NOMO-1 treated with DMSO at 0.1 percent for 48 hours (cell line): ENCODE measurements around the gene LTBP1.

Experiments
- DNase-seq: peaks from one replicate; lab custom pipeline; 2025; ENCODE audit not compliant: unreplicated experiment; lab: John Stamatoyannopoulos, UW

Gene LTBP1

DNA sequence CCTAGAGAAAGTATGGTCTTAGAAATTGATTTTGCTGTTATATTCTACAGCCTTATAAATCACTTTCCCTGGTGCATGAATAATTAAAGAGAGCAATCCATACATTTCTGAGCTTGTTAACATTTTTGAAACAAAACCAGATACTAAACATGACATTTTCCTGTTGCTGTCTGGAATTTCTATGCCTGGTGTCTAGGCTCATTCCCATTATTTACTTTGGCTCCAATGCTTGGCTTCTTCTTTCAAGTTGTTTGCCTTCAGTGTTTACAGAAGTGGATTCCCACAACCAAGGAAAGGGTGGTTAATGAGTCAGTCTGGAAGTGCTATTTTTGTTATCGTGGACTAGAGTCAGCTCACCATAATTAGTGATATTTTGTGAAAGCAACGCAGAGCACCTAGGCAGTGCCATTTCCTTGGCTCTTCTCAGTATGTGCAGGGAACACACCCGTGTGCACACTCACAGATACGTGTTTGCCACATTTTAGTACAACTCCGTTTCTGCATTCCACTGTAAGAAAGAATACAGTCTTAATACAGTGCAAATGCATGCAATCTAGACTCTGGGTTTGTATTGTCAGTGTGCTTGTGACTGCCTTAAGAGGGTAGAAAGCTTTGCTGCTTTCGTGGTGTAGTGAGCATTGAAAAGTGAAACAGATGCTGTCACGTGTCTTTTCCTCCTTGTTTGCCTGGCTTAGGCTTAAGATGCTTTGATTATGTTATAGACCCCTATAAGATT, 344.7 kb downstream of the LTBP1 start:
- DNase-seq: no peak

DNA sequence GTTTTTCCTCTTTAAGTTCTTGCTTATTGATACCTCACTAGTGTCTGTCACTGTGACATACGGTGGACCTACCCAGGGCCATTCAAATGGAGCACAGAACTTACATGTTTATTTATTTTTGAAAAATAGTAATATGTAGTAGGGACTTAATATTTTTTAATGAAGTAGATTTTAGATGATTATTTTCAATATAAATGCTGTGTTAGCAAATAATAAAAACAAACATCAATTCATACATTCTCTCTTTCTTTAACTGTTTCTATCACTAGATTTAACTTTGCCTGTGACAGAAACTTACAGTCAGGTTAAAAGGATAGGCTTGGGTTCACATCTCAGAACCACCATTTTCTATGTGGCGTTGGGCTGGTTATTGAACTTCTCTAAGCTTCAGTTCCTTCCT, 345.3 kb downstream of the LTBP1 start:
- DNase-seq: no peak

GRCh38 chr2:33292981-33293595, 346.3 kb downstream of the LTBP1 start:
- no peak for DNase-seq

DNA sequence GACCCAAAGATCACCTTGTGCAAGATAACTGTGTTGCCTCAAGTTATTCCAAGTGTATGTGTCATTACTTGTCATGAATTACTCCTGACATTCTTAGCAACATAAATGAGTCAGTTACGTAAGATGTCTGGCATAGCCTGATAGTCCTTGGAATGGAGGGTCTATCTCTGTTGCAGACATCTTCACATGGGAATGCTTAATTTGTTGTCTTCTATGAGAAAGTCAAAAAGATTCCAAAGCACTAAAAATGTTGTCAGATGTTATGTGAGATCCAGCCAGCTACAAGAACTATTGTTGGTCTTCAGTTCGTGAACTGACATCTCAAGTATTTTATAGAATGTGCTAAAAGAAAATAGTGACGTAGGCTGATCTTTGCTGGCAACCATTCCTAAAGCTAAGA, 351.5 kb downstream of the LTBP1 start:
- no peak for DNase-seq

DNA sequence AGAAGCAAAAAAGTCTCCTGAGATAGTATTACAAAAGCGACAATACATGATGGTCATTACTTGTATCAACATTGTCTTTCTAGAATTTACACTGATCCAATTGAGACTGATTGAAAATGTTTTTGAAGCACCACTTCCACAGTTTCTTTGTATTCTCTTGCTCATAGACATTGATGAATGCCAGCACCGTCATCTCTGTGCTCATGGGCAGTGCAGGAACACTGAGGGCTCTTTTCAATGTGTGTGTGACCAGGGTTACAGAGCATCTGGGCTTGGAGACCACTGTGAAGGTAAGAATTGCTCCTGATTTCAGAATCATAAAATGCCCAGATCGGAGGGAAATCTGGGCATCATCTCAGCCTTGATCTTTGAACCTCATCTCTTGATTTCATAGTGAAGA, 354.6 kb downstream of the LTBP1 start:
- DNase-seq: no peak

GRCh38 chr2:33302348-33302747, 355.6 kb downstream of the LTBP1 start:
- no peak for DNase-seq

DNA sequence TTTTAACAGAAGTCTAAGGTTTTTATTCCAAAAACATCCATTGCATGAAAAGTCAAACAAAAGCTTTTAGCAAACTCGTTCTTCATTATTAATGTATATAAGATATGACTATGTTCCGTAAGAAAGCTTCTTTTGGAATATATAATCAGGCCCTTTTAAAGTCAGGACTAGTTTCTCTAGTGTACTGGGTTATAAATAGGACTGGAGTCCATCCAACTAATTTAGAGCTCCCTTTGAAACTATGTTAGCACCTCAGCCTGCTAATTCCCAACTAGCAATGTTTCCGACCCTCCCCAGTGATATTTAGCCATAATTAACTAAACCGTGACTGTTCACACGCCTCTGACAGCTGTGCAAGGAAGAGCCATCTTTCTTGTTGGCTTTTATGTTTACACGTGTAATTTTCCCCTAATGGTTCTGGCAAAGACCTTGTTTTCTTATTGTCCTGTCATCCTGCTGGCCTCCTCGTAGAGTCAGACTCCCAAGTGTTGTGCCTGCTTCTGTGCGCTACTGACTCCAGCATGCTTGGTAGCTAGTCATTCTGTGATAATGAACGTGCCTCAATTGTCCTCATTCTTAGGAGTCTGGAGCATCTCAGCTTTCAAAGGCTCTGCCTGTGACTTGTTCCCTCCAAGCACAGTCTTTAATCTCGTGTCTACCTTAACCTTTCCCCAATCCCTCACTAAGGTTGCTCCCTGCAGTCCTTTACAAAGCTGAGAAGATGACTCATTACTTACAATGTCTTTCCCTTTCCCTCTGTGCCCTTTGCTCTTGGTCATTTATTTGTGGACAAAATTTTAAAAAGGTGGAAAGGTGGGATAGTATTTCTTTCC, 357.5 kb downstream of the LTBP1 start:
- no peak for DNase-seq

- DNase-seq: no peak
Measured at GRCh38 chr2:33307659-33308270, 361.0 kb downstream of the LTBP1 start.

DNA sequence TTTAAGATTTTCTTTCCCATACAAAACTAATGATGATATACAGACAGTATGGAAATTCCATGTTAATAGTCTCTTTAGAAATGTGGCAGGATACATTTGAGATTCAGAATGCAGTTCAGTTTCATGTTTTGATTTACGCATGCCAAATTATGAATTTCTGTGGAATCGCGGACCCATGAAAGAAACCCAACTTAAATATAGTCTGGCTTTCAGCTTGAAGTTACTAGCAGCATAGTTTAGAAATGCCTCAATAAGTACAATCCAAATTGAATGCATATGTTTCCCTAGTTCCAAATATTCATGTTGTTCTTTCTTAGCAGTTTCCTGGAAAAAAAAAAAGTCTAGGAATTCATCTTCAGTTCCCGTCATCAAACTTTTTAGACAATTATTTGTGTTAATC, 365.6 kb downstream of the LTBP1 start:
- no peak for DNase-seq

DNA sequence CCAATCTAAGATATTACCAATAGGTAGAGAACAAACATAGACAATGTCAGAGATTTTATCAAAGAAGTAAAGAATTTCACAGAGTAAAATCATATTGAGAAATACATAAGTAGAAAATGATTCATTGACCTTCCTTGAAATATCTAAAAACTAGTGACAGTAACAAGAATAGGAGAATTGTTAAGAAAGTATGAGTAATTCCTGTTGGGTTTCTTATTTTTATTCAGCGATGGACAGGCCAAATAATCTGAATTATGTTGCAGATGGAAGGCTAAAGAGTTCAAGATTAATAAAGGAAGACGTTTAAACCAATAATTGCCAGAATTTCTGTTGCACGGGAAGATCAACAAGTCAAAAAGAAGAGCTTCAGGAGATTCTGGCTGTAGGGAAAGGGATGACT, 366.3 kb downstream of the LTBP1 start:
- DNase-seq: no peak

- no peak for DNase-seq
Measured at GRCh38 chr2:33314541-33314940, 367.8 kb downstream of the LTBP1 start.

GRCh38 chr2:33316328-33316727, 369.6 kb downstream of the LTBP1 start:
- DNase-seq: no peak

DNA sequence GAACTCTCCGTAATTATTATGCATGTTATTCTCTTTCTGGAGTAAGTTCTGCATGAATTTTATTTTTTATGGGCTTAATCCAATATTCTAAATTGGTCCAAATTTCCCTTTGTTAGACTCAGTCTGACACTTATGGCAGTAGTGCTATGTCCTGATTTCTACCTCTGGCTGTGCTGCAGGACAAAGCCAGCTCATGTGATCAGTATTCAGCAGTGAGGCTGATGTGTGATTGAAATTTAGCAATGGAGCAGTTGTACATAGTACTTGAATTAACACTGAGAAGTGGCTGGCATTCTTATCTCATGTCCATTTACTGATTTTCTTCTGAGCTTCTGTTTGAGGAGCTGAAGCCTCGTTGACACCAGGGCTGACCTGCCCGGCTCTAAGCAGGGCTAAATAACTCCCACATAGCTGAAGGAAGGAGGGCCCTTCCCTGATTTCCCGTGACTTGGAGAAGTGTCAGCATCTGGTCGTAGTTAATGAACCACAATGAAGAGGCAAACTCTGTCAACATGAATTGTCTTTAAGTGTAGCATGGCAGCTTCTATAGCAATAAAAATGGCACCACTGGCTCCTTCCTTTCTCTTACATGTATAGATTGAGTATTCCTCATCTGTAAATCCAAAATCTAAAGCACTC, 370.7 kb downstream of the LTBP1 start:
- no peak for DNase-seq

DNA sequence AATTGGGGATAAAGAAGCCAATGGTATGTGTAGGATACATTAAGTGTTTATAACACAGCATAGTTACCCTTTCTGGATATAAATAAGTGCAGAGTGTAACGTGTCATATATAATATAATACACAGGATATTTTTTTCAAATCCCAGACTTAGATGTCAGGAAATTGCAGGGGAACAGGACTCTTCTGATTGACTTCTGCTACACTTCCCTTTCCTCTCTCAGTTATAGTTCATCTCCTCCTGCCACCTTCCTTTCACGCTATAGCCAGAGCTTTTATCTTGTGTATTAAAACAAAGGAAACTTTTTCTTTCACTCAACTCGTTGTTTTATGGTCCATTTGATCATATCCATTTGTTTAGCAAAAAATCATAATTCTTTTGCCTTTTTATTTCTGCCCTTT, 371.7 kb downstream of the LTBP1 start:
- no peak for DNase-seq

DNA sequence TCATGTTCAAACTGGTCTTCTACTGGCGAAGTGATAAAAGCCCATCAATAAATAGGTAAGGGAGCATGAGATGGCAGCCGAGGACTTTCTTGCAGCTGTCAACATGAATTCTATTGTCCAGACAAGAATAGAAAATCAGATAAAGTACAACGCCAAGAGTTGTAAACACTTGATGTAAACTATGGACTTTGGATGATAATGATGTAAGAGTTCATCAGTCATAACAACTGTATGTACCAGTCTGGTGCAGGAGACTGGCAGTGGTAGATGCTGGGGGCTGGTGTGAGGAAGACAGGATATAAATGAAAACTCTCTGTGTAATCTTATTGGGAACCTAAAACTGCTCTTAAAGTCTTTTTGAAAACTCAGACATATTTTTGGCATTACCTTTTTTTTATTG, 373.8 kb downstream of the LTBP1 start:
- no peak for DNase-seq

GRCh38 chr2:33321236-33321771, 374.6 kb downstream of the LTBP1 start:
- DNase-seq: no peak

DNA sequence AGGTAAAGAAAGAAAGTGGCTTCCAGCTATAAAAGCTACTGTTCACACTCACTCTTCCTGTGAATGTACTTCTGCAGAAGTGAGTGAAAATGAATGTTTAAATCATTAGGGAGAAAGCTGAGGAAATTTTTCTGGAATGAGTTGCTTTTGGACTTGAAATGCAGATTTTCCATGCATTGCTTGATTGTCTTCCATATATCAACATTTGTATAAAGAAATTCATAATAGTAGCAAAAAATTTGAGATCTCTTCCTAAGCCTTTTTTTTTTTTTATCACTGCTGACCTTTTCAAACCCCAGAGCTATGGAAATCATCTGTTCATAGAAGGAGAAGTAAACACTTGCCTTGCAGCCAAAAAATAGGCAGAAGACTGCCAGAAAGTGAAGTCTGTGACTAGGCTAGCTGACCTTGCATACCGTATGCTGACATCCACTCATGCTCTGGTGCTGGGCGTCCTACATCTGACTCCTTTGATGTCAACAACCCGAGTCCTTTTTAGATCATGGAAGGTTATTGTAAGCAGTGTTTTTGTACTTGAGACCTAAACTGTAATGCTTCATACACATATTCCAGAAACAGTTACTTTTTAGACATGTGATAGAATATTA, 375.2 kb downstream of the LTBP1 start:
- DNase-seq: no peak

DNA sequence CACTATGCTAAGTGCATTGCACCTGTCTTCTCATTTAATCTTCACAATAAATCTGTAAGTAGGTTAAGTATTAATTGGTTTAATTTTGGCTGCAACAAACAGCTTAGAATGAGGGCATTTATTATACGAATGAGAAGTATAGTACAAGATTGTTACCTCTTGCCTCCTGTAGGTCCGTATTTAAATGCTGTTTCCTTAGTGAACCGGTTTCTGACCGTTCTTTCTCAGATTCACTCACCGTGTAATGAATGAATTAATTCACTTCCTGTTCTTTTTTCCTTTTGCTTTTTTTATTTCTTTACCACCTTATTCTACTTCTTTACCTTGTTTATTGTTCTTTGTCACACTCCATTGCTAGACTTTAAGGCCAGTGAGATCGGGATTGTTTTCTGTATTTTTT, 375.9 kb downstream of the LTBP1 start:
- no peak for DNase-seq

DNA sequence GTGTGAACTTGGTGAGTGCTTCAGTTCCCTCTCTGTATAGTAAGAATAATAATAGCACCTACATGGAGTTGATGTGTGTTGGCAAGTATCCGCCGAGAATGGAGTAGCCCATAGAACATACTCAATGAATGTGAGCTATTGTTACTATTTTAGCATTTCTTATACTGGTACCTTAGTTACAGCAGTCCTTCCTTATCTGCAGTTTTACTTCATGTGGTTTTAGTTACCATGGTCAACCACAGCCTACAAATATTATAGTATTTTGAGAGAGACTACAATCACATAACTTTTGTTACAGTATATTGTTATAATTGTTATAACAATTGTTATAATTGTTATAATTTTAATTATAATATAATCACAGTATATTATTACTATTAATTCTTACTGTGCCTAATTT, 377.2 kb downstream of the LTBP1 start:
- DNase-seq: no peak

- no peak for DNase-seq
Measured at GRCh38 chr2:33326100-33326499, 379.3 kb downstream of the LTBP1 start.

GRCh38 chr2:33333433-33333832, 386.7 kb downstream of the LTBP1 start:
- no peak for DNase-seq
